Panc1 (cell line): ENCODE measurements around the gene FILIP1L. TPM values are rescaled to one million over a fixed set of nuclear protein-coding genes. Genes with fewer than 3 reads are reported as not detected.
A peak's percentile ranks its signal among the peaks of the same experiment; 100 is the strongest.

Experiments used
- ATAC-seq: fragments of 200-7000 bp; cut with Tn5 transposase; 2 replicates; pipeline ENCODE4 v1.9.1; 2020; ENCODE audit warnings: mild to moderate bottlenecking, moderate library complexity
- BruUV-seq: library from RNA; stranded (reverse); fragments of 400-500 nt; replicated peaks from 2 replicates; lab custom pipeline; 2021; lab: Mats Ljungman, UMichigan
- CTCF ChIA-PET: fragments of 300-600 bp; sonication (Branson Sonifier 250); formaldehyde crosslinking; loops from one replicate; lab custom pipeline; 2022; ENCODE audit warnings: antibody characterized with exemption; lab: Charles Lee
- POLR2A ChIA-PET: fragments of 300-600 bp; sonication (Branson Sonifier 250); formaldehyde crosslinking; loops from one replicate; lab custom pipeline; 2022; ENCODE audit warnings: antibody characterized with exemption; lab: Charles Lee
- DNase-seq: peaks from one replicate; pipeline ENCODE4 v3.0.0-alpha.2; 2010; ENCODE audit warnings: low read depth, low spot score
- H3K27ac ChIP-seq: 2 replicates; pipeline ENCODE4 v1.5.1; 2011; ENCODE audit warnings: mild to moderate bottlenecking, low read length, inconsistent platforms
- H3K27me3 ChIP-seq: fragments of 200-500 bp; sonication (Bioruptor generic); 2 replicates; pipeline ENCODE4 v1.6.0; 2014; ENCODE audit warnings: low read length, inconsistent platforms; ENCODE audit not compliant: control insufficient read depth, insufficient read depth
- H3K36me3 ChIP-seq: fragments of 200-500 bp; sonication (Bioruptor generic); 2 replicates; pipeline ENCODE4 v1.5.1; 2014; ENCODE audit warnings: inconsistent platforms, mild to moderate bottlenecking, low read length, moderate library complexity; ENCODE audit not compliant: control insufficient read depth, insufficient read depth
- H3K4me1 ChIP-seq: 2 replicates; pipeline ENCODE4 v1.5.1; 2011; ENCODE audit warnings: inconsistent platforms, mild to moderate bottlenecking, low read length, moderate library complexity; ENCODE audit not compliant: control insufficient read depth, insufficient read depth
- H3K4me3 ChIP-seq, 2 experiments: 2 replicates each; pipeline ENCODE4 v1.5.1; 2011 to 2012; ENCODE audit warnings: low read depth in 2 of 2, low read length in 2 of 2, mild to moderate bottlenecking in 2 of 2, inconsistent platforms in 1 of 2, moderate library complexity in 1 of 2
- H3K9me3 ChIP-seq: fragments of 200-500 bp; sonication (Bioruptor generic); 2 replicates; pipeline ENCODE4 v1.5.1; 2014; ENCODE audit warnings: low read depth, mild to moderate bottlenecking, inconsistent platforms, low read length, moderate library complexity; ENCODE audit not compliant: control insufficient read depth, insufficient read depth
- CTCF ChIP-seq: fragments of 450-650 bp; IDR thresholded peaks from 2 replicates; pipeline ENCODE4 v1.5.1; 2017; ENCODE audit warnings: mild to moderate bottlenecking
- POLR2AphosphoS5 ChIP-seq: IDR thresholded peaks from 2 replicates; pipeline ENCODE4 v1.6.1; 2012; ENCODE audit warnings: mild to moderate bottlenecking, low read depth, low read length, moderate library complexity
- REST ChIP-seq, 2 experiments: IDR thresholded peaks; 2 replicates each; pipeline ENCODE4 v1.6.1; 2011 to 2012; ENCODE audit warnings: low read depth in 2 of 2, control low read depth in 1 of 2, low read length in 1 of 2, mild to moderate bottlenecking in 1 of 2, moderate library complexity in 1 of 2; ENCODE audit not compliant: insufficient read depth in 1 of 2
- SIN3A ChIP-seq: IDR thresholded peaks from 2 replicates; pipeline ENCODE4 v1.6.1; 2012; ENCODE audit warnings: low read depth, mild to moderate bottlenecking, low read length, moderate library complexity, borderline replicate concordance; ENCODE audit not compliant: insufficient read depth
- TCF7L2 ChIP-seq: IDR thresholded peaks from 2 replicates; pipeline ENCODE4 v1.6.1; 2011; ENCODE audit warnings: mild to moderate bottlenecking, low read depth, low read length, inconsistent platforms
- in situ Hi-C: cut with HindIII; loops from 2 replicates; pipeline ENCODE4 v1.10.0; 2016; ENCODE audit warnings: low sequenced_read_pairs, low pct_unique_long_range_greater_than_20kb
- intact Hi-C: fragments of 100-400 bp; cut with micrococcal nuclease; formaldehyde crosslinking; loops from one replicate; pipeline ENCODE4 v1.10.0; 2022; ENCODE audit not compliant: unreplicated experiment
- total RNA-seq: library from RNA; stranded (reverse); gene quantifications from one replicate; pipeline ENCODE4 v1.2.1, GENCODE V29; 2021; ENCODE audit not compliant: unreplicated experiment

FILIP1L gene
- total RNA-seq, 1 experiment from 2014 or later: 3.2 TPM

- Histone ChIP-seq H3K9me3 (no peaks in the 10 kb centered on the region), H3K36me3 (no peaks in the 10 kb centered on the region), H3K27me3 (no peaks in the 10 kb centered on the region), H3K4me3 (no peak overlapping the region), H3K27ac (peak overlapping the region; percentile 74), H3K4me1 (peaks cover 45% of the 10 kb centered on the region)
- DNase-seq (peak; percentile 83), ATAC-seq (peak; percentile 59; the same call in 1 of the 2 replicates)
- intact Hi-C loops: no loop called here
- TF ChIP-seq TCF7L2 (no peak), REST (IDR thresholded peaks at IDR 0.05; ENCODE audit: insufficient read depth in 1 of 2, low read depth in 2 of 2, low read length in 1 of 2) (no peak), SIN3A (no peak)
- ChIA-PET CTCF (interaction anchor here (0.6 kb wide), 1 partner anchor 36 kb away, joined by 3 read pairs; no protein-coding TSS in a partner anchor), POLR2A (no interaction called here)
- no TSS peak for BruUV-seq
- in situ Hi-C loops: no loop called here
These were observed 71.9 kb downstream of the FILIP1L start for GRCh38 chr3:100042166-100042981.

- in situ Hi-C loops: no loop called here
- peaks cover 37% of the 10 kb centered on the region for H3K4me1 ChIP-seq
- POLR2A ChIA-PET: no interaction called here
- no TSS peak for BruUV-seq
- H3K27me3 ChIP-seq: no peaks in the 10 kb centered on the region
- no peak overlapping the region for H3K4me3 ChIP-seq
- peak overlapping the region; percentile 74 for H3K27ac ChIP-seq
- H3K9me3 ChIP-seq: no peaks in the 10 kb centered on the region
- DNase-seq (peak; percentile 95), ATAC-seq (peak; percentile 55)
- no peaks in the 10 kb centered on the region for H3K36me3 ChIP-seq
- CTCF ChIA-PET: no interaction called here
- TF ChIP-seq POLR2AphosphoS5 (no peak), SIN3A (no peak), CTCF (no peak), REST (IDR thresholded peaks at IDR 0.05; ENCODE audit: insufficient read depth in 1 of 2, low read depth in 2 of 2, low read length in 1 of 2) (no peak), TCF7L2 (no peak)
- intact Hi-C loops: no loop called here
These were observed 73.0 kb downstream of the FILIP1L start for GRCh38 chr3:100041328-100041749.
